HUES48 (cell line): ENCODE results near the gene NAPG.
"Not testable (repeated sequence)": the region's sequence is repeated elsewhere in the genome, so short reads cannot be mapped to it uniquely, and the experiment has no call there.

ENCODE experiments used
- H3K27ac ChIP-seq: one replicate; pipeline ENCODE4 v1.7.0; 2013; ENCODE audit warnings: low read depth, low read length, inconsistent platforms
- H3K27me3 ChIP-seq: 2 replicates; pipeline ENCODE4 v1.6.1; 2013; ENCODE audit warnings: mild to moderate bottlenecking, low read length; ENCODE audit not compliant: control insufficient read depth, insufficient read depth
- H3K36me3 ChIP-seq: 2 replicates; pipeline ENCODE4 v1.6.1; 2013; ENCODE audit warnings: low read length; ENCODE audit not compliant: control insufficient read depth, insufficient read depth
- H3K4me1 ChIP-seq: 2 replicates; pipeline ENCODE4 v1.6.1; 2013; ENCODE audit warnings: mild to moderate bottlenecking, low read length; ENCODE audit not compliant: control insufficient read depth, insufficient read depth
- H3K4me3 ChIP-seq: 2 replicates; pipeline ENCODE4 v1.5.1; 2013; ENCODE audit warnings: mild to moderate bottlenecking, low read depth, low read length
- H3K9ac ChIP-seq: 2 replicates; pipeline ENCODE4 v1.6.1; 2013; ENCODE audit warnings: mild to moderate bottlenecking, low read depth, low read length, moderate library complexity
- H3K9me3 ChIP-seq: 2 replicates; pipeline ENCODE4 v1.6.1; 2013; ENCODE audit warnings: low read length; ENCODE audit not compliant: control insufficient read depth, insufficient read depth

Gene NAPG

DNA sequence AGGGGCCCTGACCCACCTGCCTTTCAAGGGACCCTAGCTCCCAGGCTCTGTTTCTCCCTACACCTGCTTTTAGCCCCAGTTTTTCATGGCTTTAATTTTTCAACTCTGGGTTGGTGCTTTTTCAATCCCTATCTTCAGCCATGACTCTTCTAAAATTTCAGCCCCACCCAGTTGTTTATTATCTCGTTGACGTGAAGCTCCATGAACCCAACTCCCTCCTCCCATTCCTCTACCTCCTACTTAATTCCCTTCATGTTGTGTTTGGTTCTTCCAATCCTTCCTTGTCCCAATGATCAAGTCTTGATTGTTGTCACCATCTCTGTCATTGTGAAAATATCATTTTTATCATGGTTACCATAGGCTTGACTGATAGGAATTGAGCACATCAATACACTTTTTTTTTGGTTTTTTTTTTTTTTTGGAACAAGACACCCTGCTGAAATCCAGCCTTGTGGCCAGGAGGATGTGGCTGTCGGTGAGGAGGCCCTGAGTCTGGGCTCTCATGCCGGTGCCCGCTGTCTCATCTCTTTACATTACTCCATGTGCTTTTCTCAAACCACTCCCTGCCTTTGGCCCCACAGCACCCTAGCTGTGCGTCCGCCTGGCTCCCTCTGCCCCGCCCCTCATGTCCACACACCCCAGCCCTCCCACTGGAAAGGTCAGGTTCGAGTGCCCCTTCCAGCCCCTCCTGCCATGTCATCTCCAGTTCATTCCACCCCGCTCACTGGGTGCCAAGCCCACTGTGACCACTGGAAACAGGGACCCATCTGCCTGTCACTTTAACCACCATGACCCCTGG, 39.3 kb downstream of the NAPG start:
- no peak overlapping the region for H3K27ac ChIP-seq
- H3K9me3 ChIP-seq: no peaks in the 10 kb centered on the region
- H3K4me3 ChIP-seq: no peak overlapping the region
- no peaks in the 10 kb centered on the region for H3K27me3 ChIP-seq
- H3K36me3 ChIP-seq: no peaks in the 10 kb centered on the region
- no peaks in the 10 kb centered on the region for H3K4me1 ChIP-seq
- no peak overlapping the region for H3K9ac ChIP-seq

DNA sequence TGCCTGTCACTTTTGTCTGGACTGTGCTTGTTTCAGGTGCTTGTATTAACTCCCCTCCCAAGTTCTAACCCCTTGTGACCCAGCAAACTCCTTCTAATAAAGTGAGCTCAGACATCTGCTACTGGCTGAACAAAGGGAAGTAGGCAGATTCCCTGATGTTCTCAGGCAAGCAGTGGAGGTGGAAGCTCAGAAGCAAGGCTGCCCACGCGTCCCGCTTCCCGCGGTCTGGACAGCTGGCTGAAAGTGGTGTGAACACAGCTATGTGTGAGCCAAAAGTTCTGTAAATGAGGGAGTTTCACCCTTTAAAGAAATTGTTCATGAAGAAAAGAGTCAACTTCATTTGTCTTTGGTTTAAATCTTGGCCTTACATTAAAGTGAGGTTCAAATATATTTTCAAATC, 40.0 kb downstream of the NAPG start:
- Histone ChIP-seq H3K27me3 (no peaks in the 10 kb centered on the region), H3K9me3 (no peaks in the 10 kb centered on the region), H3K27ac (no peak overlapping the region), H3K36me3 (no peaks in the 10 kb centered on the region), H3K9ac (no peak overlapping the region), H3K4me3 (no peak overlapping the region), H3K4me1 (no peaks in the 10 kb centered on the region)

DNA sequence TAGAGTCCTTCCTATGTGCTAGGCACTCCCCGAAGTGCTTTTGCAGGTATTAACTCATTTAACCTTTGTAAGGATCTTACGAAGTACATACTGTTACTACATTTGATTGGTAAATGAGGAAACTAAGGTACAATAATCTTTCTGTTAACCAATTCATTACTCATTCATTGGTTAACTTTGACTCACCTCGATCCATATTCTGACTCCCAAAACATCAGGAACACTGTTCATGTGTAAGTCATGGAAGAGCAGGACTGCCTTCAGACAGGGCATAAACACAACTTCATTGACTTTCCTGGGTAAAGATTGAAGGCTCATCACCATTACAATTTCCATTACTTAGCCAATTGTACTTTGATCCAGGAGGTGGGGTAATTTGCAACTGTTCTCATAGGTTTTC, 40.6 kb downstream of the NAPG start:
- no peak overlapping the region for H3K27ac ChIP-seq
- H3K36me3 ChIP-seq: no peaks in the 10 kb centered on the region
- H3K27me3 ChIP-seq: no peaks in the 10 kb centered on the region
- H3K4me3 ChIP-seq: no peak overlapping the region
- no peaks in the 10 kb centered on the region for H3K4me1 ChIP-seq
- H3K9me3 ChIP-seq: no peaks in the 10 kb centered on the region
- H3K9ac ChIP-seq: no peak overlapping the region

DNA sequence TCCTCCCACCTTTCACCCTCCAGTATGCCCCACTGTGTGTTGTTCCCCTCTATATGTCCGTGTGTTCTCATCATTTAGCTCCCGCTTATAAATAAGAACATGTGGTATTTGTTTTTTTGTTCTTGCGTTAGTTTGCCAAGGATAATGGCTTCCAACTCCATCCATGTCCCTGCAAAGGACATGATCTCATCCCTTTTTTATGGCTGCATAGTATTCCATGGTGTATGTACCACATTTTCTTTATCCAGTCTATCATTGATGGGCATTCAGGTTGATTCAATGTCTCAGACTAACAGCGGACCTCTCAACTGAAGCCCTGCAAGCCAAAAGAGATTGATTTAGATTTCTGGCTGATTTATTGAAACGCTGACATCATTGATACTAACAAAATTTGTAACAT, 44.1 kb downstream of the NAPG start:
- not testable (repeated sequence) for H3K4me3 ChIP-seq, H3K4me1 ChIP-seq, H3K9me3 ChIP-seq, H3K27me3 ChIP-seq, H3K36me3 ChIP-seq, H3K9ac ChIP-seq, H3K27ac ChIP-seq

DNA sequence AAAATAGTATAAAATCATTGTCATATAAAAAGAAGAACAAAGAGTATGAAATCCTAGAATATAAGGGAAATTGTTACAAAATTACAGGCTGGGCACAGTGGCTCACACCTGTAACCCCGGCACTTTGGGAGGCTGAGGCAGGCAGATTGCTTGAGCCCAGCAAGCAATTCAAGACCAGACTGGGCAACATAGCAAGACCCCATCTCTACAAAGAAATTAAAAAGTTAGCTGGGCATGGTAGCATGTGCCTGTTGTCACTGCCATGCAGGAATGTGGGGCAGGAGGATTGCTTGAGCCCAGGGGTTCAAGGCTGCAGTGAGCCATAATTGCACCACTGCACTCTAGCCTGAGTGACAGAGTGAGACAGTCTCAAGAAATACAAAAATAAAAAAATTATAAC, 44.8 kb downstream of the NAPG start:
- Histone ChIP-seq H3K27me3 (no peaks in the 10 kb centered on the region), H3K9ac (no peak overlapping the region), H3K9me3 (no peaks in the 10 kb centered on the region)

DNA sequence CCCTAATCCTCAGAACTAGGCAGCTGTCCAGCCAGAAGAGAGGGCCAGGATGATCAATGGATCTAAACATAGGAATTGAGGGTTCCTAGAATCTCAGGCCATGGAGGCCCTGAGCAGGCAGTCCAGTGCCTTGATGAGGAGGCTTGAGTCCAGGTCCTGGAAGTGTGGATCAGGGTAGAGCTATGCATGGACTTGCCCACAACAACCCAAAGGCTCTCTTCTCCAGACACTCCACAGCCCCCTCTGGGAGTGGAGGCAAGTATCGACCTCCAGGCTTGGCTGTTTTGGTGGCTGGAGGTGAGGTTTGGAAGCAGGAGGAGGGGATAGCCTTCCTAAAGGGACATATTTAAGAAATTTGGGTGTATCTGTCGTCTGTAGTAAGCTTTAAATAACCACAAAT, 45.7 kb downstream of the NAPG start:
- Histone ChIP-seq H3K4me1 (no peaks in the 10 kb centered on the region), H3K27me3 (no peaks in the 10 kb centered on the region), H3K9ac (no peak overlapping the region), H3K4me3 (no peak overlapping the region), H3K9me3 (no peaks in the 10 kb centered on the region), H3K36me3 (no peaks in the 10 kb centered on the region), H3K27ac (no peak overlapping the region)

More for the DNA sequence above, 44.8 kb downstream of the NAPG start:
- Histone ChIP-seq H3K36me3 (no peaks in the 10 kb centered on the region), H3K4me1 (no peaks in the 10 kb centered on the region), H3K4me3 (no peak overlapping the region), H3K27ac (no peak overlapping the region)

DNA sequence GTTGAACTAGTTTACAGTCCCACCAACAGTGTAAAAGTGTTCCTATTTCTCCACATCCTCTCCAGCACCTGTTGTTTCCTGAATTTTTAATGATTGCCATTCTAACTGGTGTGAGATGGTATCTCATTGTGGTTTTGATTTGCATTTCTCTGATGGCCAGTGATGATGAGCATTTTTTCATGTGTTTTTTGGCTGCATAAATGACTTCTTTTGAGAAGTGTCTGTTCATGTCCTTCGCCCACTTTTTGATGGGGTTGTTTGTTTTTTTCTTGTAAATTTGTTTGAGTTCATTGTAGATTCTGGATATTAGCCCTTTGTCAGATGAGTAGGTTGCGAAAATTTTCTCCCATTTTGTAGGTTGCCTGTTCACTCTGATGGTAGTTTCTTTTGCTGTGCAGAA, 47.4 kb downstream of the NAPG start:
- H3K9ac ChIP-seq, H3K27me3 ChIP-seq: not testable (repeated sequence)

DNA sequence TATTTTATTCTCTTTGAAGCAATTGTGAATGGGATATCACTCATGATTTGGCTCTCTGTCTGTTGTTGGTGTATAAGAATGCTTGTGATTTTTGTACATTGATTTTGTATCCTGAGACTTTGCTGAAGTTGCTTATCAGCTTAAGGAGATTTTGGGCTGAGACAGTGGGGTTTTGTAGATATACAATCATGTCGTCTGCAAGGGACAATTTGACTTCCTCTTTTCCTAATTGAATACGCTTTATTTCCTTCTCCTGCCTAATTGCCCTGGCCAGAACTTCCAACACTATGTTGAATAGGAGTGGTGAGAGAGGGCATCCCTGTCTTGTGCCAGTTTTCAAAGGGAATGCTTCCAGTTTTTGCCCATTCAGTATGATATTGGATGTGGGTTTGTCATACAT, 48.6 kb downstream of the NAPG start:
- not testable (repeated sequence) for H3K36me3 ChIP-seq, H3K9ac ChIP-seq, H3K4me3 ChIP-seq, H3K4me1 ChIP-seq, H3K9me3 ChIP-seq, H3K27ac ChIP-seq, H3K27me3 ChIP-seq

More for the DNA sequence above, 47.4 kb downstream of the NAPG start:
- H3K4me3 ChIP-seq, H3K9me3 ChIP-seq, H3K27ac ChIP-seq, H3K4me1 ChIP-seq, H3K36me3 ChIP-seq: not testable (repeated sequence)

DNA sequence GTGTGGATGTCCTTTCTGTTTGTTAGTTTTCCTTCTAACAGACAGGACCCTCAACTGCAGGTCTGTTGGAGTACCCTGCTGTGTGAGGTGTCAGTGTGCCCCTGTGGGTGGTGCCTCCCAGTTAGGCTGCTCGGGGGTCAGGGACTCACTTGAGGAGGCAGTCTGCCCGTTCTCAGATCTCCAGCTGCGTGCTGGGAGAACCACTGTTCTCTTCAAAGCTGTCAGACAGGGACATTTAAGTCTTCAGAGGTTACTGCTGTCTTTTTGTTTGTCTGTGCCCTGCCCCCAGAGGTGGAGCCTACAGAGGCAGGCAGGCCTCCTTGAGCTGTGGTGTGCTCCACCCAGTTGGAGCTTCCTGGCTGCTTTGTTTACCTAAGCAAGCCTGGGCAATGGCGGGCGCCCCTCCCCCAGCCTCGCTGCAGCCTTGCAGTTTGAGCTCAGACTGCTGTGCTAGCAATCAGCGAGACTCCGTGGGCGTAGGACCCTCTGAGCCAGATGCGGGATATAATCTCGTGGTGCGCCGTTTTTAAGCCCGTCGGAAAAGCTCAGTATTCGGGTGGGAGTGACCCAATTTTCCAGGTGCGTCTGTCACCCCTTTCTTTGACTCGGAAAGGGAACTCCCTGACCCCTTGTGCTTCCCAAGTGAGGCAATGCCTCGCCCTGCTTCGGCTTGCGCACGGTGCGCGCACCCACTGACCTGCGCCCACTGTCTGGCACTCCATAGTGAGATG, 52.2 kb downstream of the NAPG start:
- not testable (repeated sequence) for H3K27me3 ChIP-seq, H3K4me1 ChIP-seq, H3K4me3 ChIP-seq, H3K9ac ChIP-seq, H3K36me3 ChIP-seq, H3K27ac ChIP-seq
- H3K9me3 ChIP-seq: peaks cover 14% of the 10 kb centered on the region

DNA sequence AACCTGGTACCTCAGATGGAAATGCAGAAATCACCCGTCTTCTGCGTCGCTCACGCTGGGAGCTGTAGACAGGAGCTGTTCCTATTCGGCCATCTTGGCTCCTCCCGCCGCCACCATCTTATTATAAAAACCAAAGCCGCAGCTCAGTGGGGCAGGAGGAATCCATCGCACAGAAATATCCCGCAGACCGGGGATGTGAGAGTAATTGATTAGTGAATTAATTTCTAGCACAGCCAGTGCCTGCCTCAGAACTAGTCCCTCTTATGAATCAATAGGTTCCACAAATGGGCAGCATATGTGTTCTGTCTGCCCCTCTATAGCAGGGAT, 52.7 kb downstream of the NAPG start:
- H3K4me1 ChIP-seq, H3K4me3 ChIP-seq, H3K27ac ChIP-seq, H3K36me3 ChIP-seq, H3K9ac ChIP-seq, H3K27me3 ChIP-seq: not testable (repeated sequence)
- peaks cover 14% of the 10 kb centered on the region for H3K9me3 ChIP-seq

DNA sequence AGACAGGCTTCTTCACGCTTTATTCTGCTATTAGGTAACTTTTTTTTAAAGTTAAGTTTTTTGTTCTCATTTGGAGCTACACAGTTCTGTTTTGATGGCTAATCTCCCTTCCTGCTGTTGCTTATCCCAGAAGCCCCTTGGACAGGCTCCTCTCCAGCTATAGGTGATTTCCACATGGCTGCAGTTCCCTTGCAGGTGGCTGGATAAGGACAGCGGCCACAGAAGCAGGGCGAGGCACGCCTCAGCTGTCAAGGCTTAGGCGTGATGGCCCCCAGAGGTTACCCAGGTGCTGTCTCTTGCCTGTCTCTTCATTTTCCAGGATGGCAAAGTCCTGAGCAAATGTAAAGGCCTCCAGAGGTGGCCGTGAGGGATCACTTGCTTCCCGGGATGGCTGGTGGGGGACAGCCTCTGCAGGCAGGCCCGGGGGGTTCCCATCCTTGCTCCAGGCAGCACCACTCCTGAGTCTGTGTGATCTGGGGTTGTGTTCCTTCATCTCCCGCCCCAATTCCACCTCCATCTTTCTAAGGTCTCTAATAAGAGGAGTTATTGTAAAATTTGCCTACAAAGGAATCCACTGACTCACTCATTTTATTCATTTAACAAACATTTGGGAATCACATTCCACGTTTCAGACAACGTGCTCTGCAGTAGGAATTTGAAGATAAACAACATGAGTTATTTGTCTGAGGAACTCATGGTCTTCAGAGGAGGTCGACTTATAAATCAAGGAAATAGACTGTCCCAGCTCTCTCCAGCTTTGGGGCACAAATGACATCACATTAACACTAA, 53.4 kb downstream of the NAPG start:
- H3K36me3 ChIP-seq: no peaks in the 10 kb centered on the region
- no peaks in the 10 kb centered on the region for H3K4me1 ChIP-seq
- no peaks in the 10 kb centered on the region for H3K27me3 ChIP-seq
- peaks cover 14% of the 10 kb centered on the region for H3K9me3 ChIP-seq
- H3K9ac ChIP-seq: no peak overlapping the region
- no peak overlapping the region for H3K27ac ChIP-seq
- no peak overlapping the region for H3K4me3 ChIP-seq
